ENCODE data around the gene ADGRF4. TPM values are rescaled to one million over a fixed set of nuclear protein-coding genes. Genes with fewer than 3 reads are reported as not detected.
A peak's percentile ranks its signal among the peaks of the same experiment; 100 is the strongest.

Gene ADGRF4
- total and polyA plus RNA-seq, 9 of the 15 experiments (the other 6 are each of a cell fraction or from before 2014, with no cell fraction given) = not detected

GRCh38 chr6:47687432-47687831, 10.9 kb upstream of the ADGRF4 start (continued):
- TF ChIP-seq YY1 (IDR thresholded peaks at IDR 0.05; ENCODE audit: borderline replicate concordance in 1 of 3, control insufficient read depth in 1 of 3, extremely low read depth in 1 of 3, insufficient read depth in 3 of 3, insufficient read length in 1 of 3, insufficient replicate concordance in 2 of 3, low read depth in 1 of 3, low read length in 2 of 3) = no peak
- no peak for TF ChIP-seq KLF13 (tag; IDR thresholded peaks at IDR 0.05; ENCODE audit: borderline replicate concordance, low read depth)
- peak; percentile 55 for TF ChIP-seq MAFG (tag; conservative IDR thresholded peaks at IDR 0.05)

- intact Hi-C loops (cut with micrococcal nuclease) (no loop called here), in situ Hi-C loops (cut with MboI) (no loop called here)
- Histone ChIP-seq H3K27ac (ENCODE audit: extremely low read depth, low read depth, low read length) (no peak overlapping the region), H3K79me2 (ENCODE audit: control insufficient read depth, insufficient read depth, low read length) (no peaks in the 10 kb centered on the region), H3K4me2 (ENCODE audit: insufficient read depth, low read length) (no peak overlapping the region), H3K27me3 (ENCODE audit: control insufficient read depth in 2 of 2, insufficient read depth in 2 of 2, low read length in 2 of 2) (peaks cover 0 to 2% of the 10 kb centered on the region in 2 experiments; a peak in 2 of 5 replicates), H3K9me3 (replicated peaks; ENCODE audit: control insufficient read depth, insufficient read depth, low read depth, low read length) (no peaks in the 10 kb centered on the region), H3K4me1 (replicated peaks in 1 of 2; ENCODE audit: control insufficient read depth in 2 of 2, insufficient read depth in 2 of 2, low read length in 2 of 2) (no peaks in the 10 kb centered on the region), H2AFZ (ENCODE audit: low read depth, low read length) (no peak overlapping the region), H3K4me3 (no peak overlapping the region), H4K20me1 (replicated peaks; ENCODE audit: control insufficient read depth, insufficient read depth, low read length) (no peaks in the 10 kb centered on the region), H3K9me1 (ENCODE audit: control insufficient read depth, insufficient read depth, low read length) (no peaks in the 10 kb centered on the region), H3K36me3 (ENCODE audit: control insufficient read depth, insufficient read depth, low read length) (no peaks in the 10 kb centered on the region), H3K9ac (ENCODE audit: insufficient read depth in 1 of 2, low read depth in 2 of 2, low read length in 2 of 2) (no peak overlapping the region)
- WGBS (ENCODE audit: insufficient coverage, low coverage, missing lambda C conversion rate) = 7% methylated on average over 2 of the region's 2 CpGs
- DNase-seq (ENCODE audit: extremely low read depth in 1 of 4, low spot score in 3 of 4) = no peak
- no peak for ATAC-seq
- TF ChIP-seq THRAP3 (IDR thresholded peaks at IDR 0.05; ENCODE audit: borderline replicate concordance) (no peak), PHTF2 (CRISPR knock-in tag; IDR thresholded peaks at IDR 0.05) (no peak), CREB5 (CRISPR knock-in tag; IDR thresholded peaks at IDR 0.05) (no peak), MLX (CRISPR knock-in tag; conservative IDR thresholded peaks at IDR 0.05) (no peak), KLF13 (tag; IDR thresholded peaks at IDR 0.05; ENCODE audit: borderline replicate concordance, low read depth) (no peak), SMARCE1 (IDR thresholded peaks at IDR 0.05) (no peak), ZNF354B (CRISPR knock-in tag; IDR thresholded peaks at IDR 0.05) (no peak), SMC3 (conservative IDR thresholded peaks at IDR 0.05; ENCODE audit: insufficient read depth, low read depth, low read length) (no peak), THAP12 (CRISPR knock-in tag; IDR thresholded peaks at IDR 0.05) (no peak), NRF1 (conservative IDR thresholded peaks at IDR 0.05 in 1 of 2, IDR thresholded peaks at IDR 0.05 in 1 of 2) (no peak), ZNF79 (CRISPR knock-in tag; IDR thresholded peaks at IDR 0.05; ENCODE audit: low read depth) (no peak)
- BruUV-seq (replicated peaks) = no TSS peak
- FAIRE-seq = no peak
- ChIA-PET CTCF (ENCODE audit: low intra/inter-chr PET ratio) (interaction anchor here (0.6 kb wide), 1 partner anchor 158 kb away, joined by 3 read pairs; no protein-coding TSS in a partner anchor), POLR2A (no interaction called here)
These were observed 8.2 kb upstream of the ADGRF4 start for GRCh38 chr6:47690214-47690613.

Measured in K562 (cell line).